K562 (cell line): ENCODE data around the gene SLC35G6. TPM values are rescaled to one million over a fixed set of nuclear protein-coding genes. Genes with fewer than 3 reads are reported as not detected.

ENCODE experiments used
- FOXK1 ChIP-seq: sonication (generic); formaldehyde crosslinking; IDR thresholded peaks from 2 replicates; pipeline ENCODE4 v1.8.0; 2022; ENCODE audit warnings: missing genetic modification reagents, mild to moderate bottlenecking, borderline replicate concordance
- NFATC3 ChIP-seq: fragments of 450-650 bp; IDR thresholded peaks from 2 replicates; pipeline ENCODE4 v1.6.1; 2017; ENCODE audit warnings: mild to moderate bottlenecking
- NFIC ChIP-seq: fragments of 450-650 bp; IDR thresholded peaks from 2 replicates; pipeline ENCODE4 v1.6.1; 2017; ENCODE audit warnings: mild to moderate bottlenecking, inconsistent platforms
- NR2C2 ChIP-seq, 2 experiments: fragments of 200-800 bp in 1 of 2; sonication (Bioruptor generic) in 1 of 2; sonication (generic) in 1 of 2; formaldehyde crosslinking in 1 of 2; IDR thresholded peaks; 2 replicates each; pipeline versions ENCODE4 v1.6.1 to v1.8.0; 2016 to 2022; ENCODE audit warnings: mild to moderate bottlenecking in 1 of 2, missing compliant biosample characterization in 1 of 2, missing genetic modification characterization in 1 of 2, missing genetic modification reagents in 1 of 2
- ZNF274 ChIP-seq: IDR thresholded peaks from 2 replicates; pipeline ENCODE4 v1.6.1; 2011; ENCODE audit warnings: low read depth, mild to moderate bottlenecking, low read length, moderate library complexity, borderline replicate concordance
- ZNF431 ChIP-seq: sonication (generic); formaldehyde crosslinking; IDR thresholded peaks from 2 replicates; pipeline ENCODE4 v1.8.0; 2022; ENCODE audit warnings: mild to moderate bottlenecking, missing genetic modification reagents
- polyA plus RNA-seq, 8 experiments: library from polyadenylated mRNA; depleted of rRNA in 4 of 8; stranded (reverse) in 5 of 8; unstranded in 3 of 8; fragments of >200 nt; fragmentation: Nextera tagmentation in 2 of 8; fragmentation: Illumina TruSeq in 1 of 8; extraction: Ambion mirVana in 2 of 8; extraction: Trizol in 1 of 8; gene quantifications; 2 replicates each; pipeline versions ENCODE4 v1.2.1 to v1.2.3, GENCODE V29; 2011 to 2014; ENCODE audit warnings: inconsistent platforms in 1 of 8, missing spikeins in 1 of 8
- total RNA-seq, 7 experiments: library from RNA; depleted of rRNA in 6 of 7; stranded (reverse); fragments of >200 nt in 6 of 7; fragmentation: Illumina TruSeq in 2 of 7; extraction: Trizol in 2 of 7; gene quantifications; 2 replicates each; pipeline versions ENCODE4 v1.2.1 to v1.2.3, GENCODE V29; 2011 to 2021; ENCODE audit warnings: low replicate concordance in 1 of 7
- TF ChIP-seq, protein P1 (sequence below), 2 experiments: fragments of 450-650 bp; IDR thresholded peaks; 2 replicates each; pipeline ENCODE4 v1.6.1; 2018; ENCODE audit warnings: mild to moderate bottlenecking in 2 of 2, low read depth in 1 of 2; ENCODE audit not compliant: partially characterized antibody in 2 of 2

SLC35G6 gene
- total and polyA plus RNA-seq, 9 of the 15 experiments (the other 6 are each of a cell fraction or from before 2014, with no cell fraction given): not detected

DNA sequence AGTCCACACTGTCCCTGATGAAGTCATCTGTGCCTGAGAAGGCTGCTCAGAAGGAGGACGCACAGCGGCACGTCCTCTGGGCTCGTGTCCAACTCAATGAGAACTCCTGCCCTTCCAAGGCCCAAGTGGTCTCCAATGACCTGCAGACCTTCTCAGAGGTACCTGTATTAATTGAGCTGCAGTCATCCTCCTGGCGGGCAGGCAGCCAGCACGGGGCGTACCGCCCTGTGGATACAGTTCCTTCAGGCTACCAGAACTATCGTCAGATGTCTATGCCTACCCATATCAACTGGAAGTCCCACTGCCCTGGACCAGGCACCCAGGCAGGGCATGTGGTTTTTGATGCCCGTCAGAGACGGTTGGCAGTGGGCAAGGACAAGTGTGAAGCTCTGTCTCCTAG, 49.0 kb upstream of the SLC35G6 start (continued):
- TF ChIP-seq, protein P1, sequence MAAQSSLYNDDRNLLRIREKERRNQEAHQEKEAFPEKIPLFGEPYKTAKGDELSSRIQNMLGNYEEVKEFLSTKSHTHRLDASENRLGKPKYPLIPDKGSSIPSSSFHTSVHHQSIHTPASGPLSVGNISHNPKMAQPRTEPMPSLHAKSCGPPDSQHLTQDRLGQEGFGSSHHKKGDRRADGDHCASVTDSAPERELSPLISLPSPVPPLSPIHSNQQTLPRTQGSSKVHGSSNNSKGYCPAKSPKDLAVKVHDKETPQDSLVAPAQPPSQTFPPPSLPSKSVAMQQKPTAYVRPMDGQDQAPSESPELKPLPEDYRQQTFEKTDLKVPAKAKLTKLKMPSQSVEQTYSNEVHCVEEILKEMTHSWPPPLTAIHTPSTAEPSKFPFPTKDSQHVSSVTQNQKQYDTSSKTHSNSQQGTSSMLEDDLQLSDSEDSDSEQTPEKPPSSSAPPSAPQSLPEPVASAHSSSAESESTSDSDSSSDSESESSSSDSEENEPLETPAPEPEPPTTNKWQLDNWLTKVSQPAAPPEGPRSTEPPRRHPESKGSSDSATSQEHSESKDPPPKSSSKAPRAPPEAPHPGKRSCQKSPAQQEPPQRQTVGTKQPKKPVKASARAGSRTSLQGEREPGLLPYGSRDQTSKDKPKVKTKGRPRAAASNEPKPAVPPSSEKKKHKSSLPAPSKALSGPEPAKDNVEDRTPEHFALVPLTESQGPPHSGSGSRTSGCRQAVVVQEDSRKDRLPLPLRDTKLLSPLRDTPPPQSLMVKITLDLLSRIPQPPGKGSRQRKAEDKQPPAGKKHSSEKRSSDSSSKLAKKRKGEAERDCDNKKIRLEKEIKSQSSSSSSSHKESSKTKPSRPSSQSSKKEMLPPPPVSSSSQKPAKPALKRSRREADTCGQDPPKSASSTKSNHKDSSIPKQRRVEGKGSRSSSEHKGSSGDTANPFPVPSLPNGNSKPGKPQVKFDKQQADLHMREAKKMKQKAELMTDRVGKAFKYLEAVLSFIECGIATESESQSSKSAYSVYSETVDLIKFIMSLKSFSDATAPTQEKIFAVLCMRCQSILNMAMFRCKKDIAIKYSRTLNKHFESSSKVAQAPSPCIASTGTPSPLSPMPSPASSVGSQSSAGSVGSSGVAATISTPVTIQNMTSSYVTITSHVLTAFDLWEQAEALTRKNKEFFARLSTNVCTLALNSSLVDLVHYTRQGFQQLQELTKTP (IDR thresholded peaks at IDR 0.05; ENCODE audit: low read depth in 1 of 2, partially characterized antibody in 2 of 2): no peak
- TF ChIP-seq ZNF431 (CRISPR knock-in tag) (no peak), FOXK1 (CRISPR knock-in tag) (no peak), ZNF274 (no peak), NFIC (no peak), NR2C2 (CRISPR knock-in tag; IDR thresholded peaks at IDR 0.05) (no peak), NR2C2 (tag; IDR thresholded peaks at IDR 0.05) (no peak), NFATC3 (no peak)
